Fibroblast of skin of back (primary cell): Measurements from ENCODE around the gene PLEKHM2.

Experiments used
- DNase-seq: peaks from one replicate; pipeline ENCODE4 v3.0.0-alpha.2; 2013

Gene PLEKHM2

GRCh38 chr1:15761366-15762128 lies 77.4 kb downstream of the PLEKHM2 start:
- no peak for DNase-seq

GRCh38 chr1:15762546-15762945 lies 78.4 kb downstream of the PLEKHM2 start:
- DNase-seq: no peak

- DNase-seq: no peak
Observed at GRCh38 chr1:15764269-15764764, 80.2 kb downstream of the PLEKHM2 start.

- DNase-seq: no peak
Observed at GRCh38 chr1:15764890-15765289, 80.8 kb downstream of the PLEKHM2 start.

GRCh38 chr1:15765495-15766194 lies 81.5 kb downstream of the PLEKHM2 start:
- no peak for DNase-seq

GRCh38 chr1:15767941-15768340 lies 83.8 kb downstream of the PLEKHM2 start:
- DNase-seq: no peak

GRCh38 chr1:15768388-15768787 lies 84.3 kb downstream of the PLEKHM2 start:
- DNase-seq: no peak

GRCh38 chr1:15770313-15770962 lies 86.3 kb downstream of the PLEKHM2 start:
- no peak for DNase-seq

- no peak for DNase-seq
Observed at GRCh38 chr1:15771836-15772515, 87.9 kb downstream of the PLEKHM2 start.

- DNase-seq: no peak
Observed at GRCh38 chr1:15775706-15776105, 91.6 kb downstream of the PLEKHM2 start.

GRCh38 chr1:15777909-15778707 lies 94.0 kb downstream of the PLEKHM2 start:
- DNase-seq: no peak
